IMR-90 (cell line): ENCODE results near the gene PIEZO2. TPM values are rescaled to one million over a fixed set of nuclear protein-coding genes. Genes with fewer than 3 reads are reported as not detected.
A peak's percentile ranks its signal among the peaks of the same experiment; 100 is the strongest.

Experiments
- ATAC-seq: fragments of 200-7000 bp; cut with Tn5 transposase; 2 replicates; pipeline ENCODE4 v1.9.1; 2020; ENCODE audit warnings: low read depth, mild to moderate bottlenecking, moderate library complexity
- BruUV-seq: library from RNA; stranded (reverse); fragments of 400-500 nt; replicated peaks from 2 replicates; lab custom pipeline; 2021; lab: Mats Ljungman, UMichigan
- CTCF ChIA-PET: fragments of 300-600 bp; formaldehyde crosslinking; extraction: SDS; loops from one replicate; lab custom pipeline; 2021; ENCODE audit warnings: antibody characterized with exemption; lab: Yijun Ruan, JAX
- POLR2A ChIA-PET: fragments of 300-600 bp; sonication (Branson Sonifier 250); formaldehyde crosslinking; loops from one replicate; lab custom pipeline; 2022; ENCODE audit warnings: antibody characterized with exemption; ENCODE audit not compliant: unreplicated experiment; lab: Charles Lee
- DNase-seq: peaks from one replicate; pipeline ENCODE4 v3.0.0; 2013
- H2AFZ ChIP-seq: replicated peaks from 2 replicates; pipeline ENCODE3; 2013; ENCODE audit warnings: low read length, mild to moderate bottlenecking; ENCODE audit not compliant: poor library complexity
- H2AK5ac ChIP-seq: 2 replicates; pipeline ENCODE4 v1.6.1; 2013; ENCODE audit warnings: low read depth, low read length, inconsistent platforms
- H2AK9ac ChIP-seq: replicated peaks from 2 replicates; pipeline ENCODE3; 2013; ENCODE audit warnings: mild to moderate bottlenecking, low read depth, low read length, moderate library complexity; ENCODE audit not compliant: poor library complexity
- H2BK120ac ChIP-seq: 2 replicates; pipeline ENCODE4 v1.6.1; 2013; ENCODE audit warnings: low read depth, low read length, inconsistent platforms
- H2BK15ac ChIP-seq: 3 replicates; pipeline ENCODE4 v1.6.1; 2013; ENCODE audit warnings: low read depth, low read length, inconsistent platforms
- H2BK20ac ChIP-seq: 2 replicates; pipeline ENCODE4 v1.6.1; 2013; ENCODE audit warnings: low read depth, mild to moderate bottlenecking, inconsistent platforms, low read length, moderate library complexity
- H2BK5ac ChIP-seq: 2 replicates; pipeline ENCODE4 v1.6.1; 2013; ENCODE audit warnings: mild to moderate bottlenecking, low read depth, low read length, inconsistent platforms; ENCODE audit not compliant: poor library complexity, severe bottlenecking
- H3K14ac ChIP-seq: replicated peaks from 2 replicates; pipeline ENCODE4 v1.6.1; 2013; ENCODE audit warnings: low read depth, low read length, inconsistent platforms
- H3K18ac ChIP-seq: 2 replicates; pipeline ENCODE4 v1.6.1; 2013; ENCODE audit warnings: low read depth, low read length, control low read depth
- H3K23ac ChIP-seq: 2 replicates; pipeline ENCODE4 v1.6.1; 2013; ENCODE audit warnings: low read depth, low read length, inconsistent platforms
- H3K27ac ChIP-seq: 2 replicates; pipeline ENCODE4 v1.5.1; 2013; ENCODE audit warnings: mild to moderate bottlenecking, control low read depth, low read length; ENCODE audit not compliant: insufficient read depth
- H3K27me3 ChIP-seq: 2 replicates; pipeline ENCODE4 v1.6.1; 2013; ENCODE audit warnings: low read length; ENCODE audit not compliant: control insufficient read depth, insufficient read depth
- H3K36me3 ChIP-seq: 2 replicates; pipeline ENCODE4 v1.6.1; 2013; ENCODE audit warnings: low read length, mixed read lengths; ENCODE audit not compliant: control insufficient read depth, insufficient read depth
- H3K4ac ChIP-seq: 2 replicates; pipeline ENCODE4 v1.6.1; 2013; ENCODE audit warnings: low read depth, low read length, inconsistent platforms
- H3K4me1 ChIP-seq: 2 replicates; pipeline ENCODE4 v1.6.1; 2013; ENCODE audit warnings: low read length, mixed read lengths; ENCODE audit not compliant: control insufficient read depth, insufficient read depth
- H3K4me2 ChIP-seq: 2 replicates; pipeline ENCODE4 v1.6.1; 2013; ENCODE audit warnings: low read depth, mild to moderate bottlenecking, control low read depth, low read length, moderate library complexity
- H3K4me3 ChIP-seq: 2 replicates; pipeline ENCODE4 v1.5.1; 2013; ENCODE audit warnings: low read depth, mild to moderate bottlenecking, control low read depth, low read length, moderate library complexity; ENCODE audit not compliant: insufficient read depth
- H3K56ac ChIP-seq: 2 replicates; pipeline ENCODE4 v1.6.1; 2013; ENCODE audit warnings: low read length, inconsistent platforms; ENCODE audit not compliant: insufficient read depth; ENCODE audit errors: extremely low read depth
- H3K79me1 ChIP-seq, 2 experiments: 2 replicates each; pipeline ENCODE4 v1.6.1; 2013; ENCODE audit warnings: low read length in 2 of 2, inconsistent platforms in 1 of 2, low read depth in 1 of 2
- H3K9ac ChIP-seq: 2 replicates; pipeline ENCODE4 v1.6.1; 2013; ENCODE audit warnings: low read depth, low read length, control low read depth
- H3K9me1 ChIP-seq: 2 replicates; pipeline ENCODE4 v1.6.1; 2013; ENCODE audit warnings: low read length, inconsistent platforms; ENCODE audit not compliant: insufficient read depth
- H3K9me3 ChIP-seq: 2 replicates; pipeline ENCODE4 v1.6.1; 2013; ENCODE audit warnings: low read length; ENCODE audit not compliant: control insufficient read depth, insufficient read depth
- H4K20me1 ChIP-seq: 2 replicates; pipeline ENCODE4 v1.6.1; 2013; ENCODE audit warnings: low read length, inconsistent platforms; ENCODE audit not compliant: insufficient read depth
- H4K5ac ChIP-seq: 2 replicates; pipeline ENCODE4 v1.6.1; 2013; ENCODE audit warnings: mild to moderate bottlenecking, low read depth, low read length, control low read depth
- H4K8ac ChIP-seq, 2 experiments: 2 replicates each; pipeline ENCODE4 v1.6.1; 2013; ENCODE audit warnings: low read depth in 2 of 2, low read length in 2 of 2, control low read depth in 1 of 2, inconsistent platforms in 1 of 2
- H4K91ac ChIP-seq: 2 replicates; pipeline ENCODE4 v1.6.1; 2013; ENCODE audit warnings: low read depth, low read length, inconsistent platforms; ENCODE audit not compliant: insufficient read depth
- CEBPB ChIP-seq: IDR thresholded peaks from 2 replicates; pipeline ENCODE4 v1.6.1; 2012; ENCODE audit warnings: low read depth, low read length, improper control_type of control experiment
- ELK1 ChIP-seq: fragments of 150-350 bp; IDR thresholded peaks from 2 replicates; pipeline ENCODE4 v1.6.1; 2016; ENCODE audit warnings: low read depth, mild to moderate bottlenecking, low read length, moderate library complexity, borderline replicate concordance
- FOS ChIP-seq: fragments of 150-350 bp; IDR thresholded peaks from 2 replicates; pipeline ENCODE4 v1.6.1; 2016; ENCODE audit warnings: low read depth, low read length
- MAZ ChIP-seq: IDR thresholded peaks from 2 replicates; pipeline ENCODE4 v1.6.1; 2012; ENCODE audit warnings: low read depth, mild to moderate bottlenecking, low read length, improper control_type of control experiment, moderate library complexity, borderline replicate concordance
- MXI1 ChIP-seq: IDR thresholded peaks from 2 replicates; pipeline ENCODE4 v1.6.1; 2012; ENCODE audit warnings: low read depth, mild to moderate bottlenecking, low read length, moderate library complexity, borderline replicate concordance
- RAD21 ChIP-seq: IDR thresholded peaks from 2 replicates; pipeline ENCODE4 v1.6.1; 2012; ENCODE audit warnings: low read length, improper control_type of control experiment
- RCOR1 ChIP-seq: IDR thresholded peaks from 2 replicates; pipeline ENCODE4 v1.6.1; 2012; ENCODE audit warnings: mild to moderate bottlenecking, low read length, improper control_type of control experiment; ENCODE audit not compliant: insufficient replicate concordance
- WGBS, 2 experiments: methylation state at CpG; one replicate each; pipeline versions ENCODE4 v1.1.5 to v1.1.7; 2013; ENCODE audit warnings: missing lambda C conversion rate in 2 of 2; ENCODE audit not compliant: insufficient read length in 1 of 2; ENCODE audit errors: extremely low coverage in 2 of 2; 5-methylcytosine and 5-hydroxymethylcytosine counted together
- dilution Hi-C: fragments of 300-500 bp; cut with HindIII; formaldehyde crosslinking; loops from one replicate; pipeline ENCODE4 v1.14.3; 2018; ENCODE audit warnings: low sequenced_read_pairs; ENCODE audit not compliant: unreplicated experiment
- in situ Hi-C: fragments of 300-500 bp; cut with MboI; formaldehyde crosslinking; loops from 3 replicates; pipeline ENCODE4 v1.14.3; 2019; ENCODE audit warnings: low sequenced_read_pairs, inconsistent platforms, mixed read lengths
- intact Hi-C: fragments of 100-400 bp; cut with micrococcal nuclease; formaldehyde crosslinking; loops from 2 replicates; pipeline ENCODE4 v1.10.0; 2022
- polyA plus RNA-seq, 3 experiments: library from polyadenylated mRNA; depleted of rRNA; stranded (reverse); fragments of >200 nt; gene quantifications; 2 replicates each; pipeline ENCODE4 v1.2.3, GENCODE V29; 2012; ENCODE audit warnings: low replicate concordance in 1 of 3
- total RNA-seq: library from RNA; depleted of rRNA; stranded (reverse); fragments of >200 nt; gene quantifications from 2 replicates; pipeline ENCODE4 v1.2.3, GENCODE V29; 2012

The PIEZO2 gene
- total and polyA plus RNA-seq, 2 of the 4 experiments (the other 2 are of a cell fraction), result 2.4 to 4.1 TPM

GRCh38 chr18:11150271-11150615 is 874 bp upstream of the PIEZO2 start:
- Histone ChIP-seq H3K4ac (0 out of 2 replicates have a peak overlapping the region, but pooled peaks have one; percentile 16), H3K9me1 (peaks cover 3% of the 10 kb centered on the region; the same call in 1 of the 2 replicates), H3K23ac (no peak overlapping the region), H4K5ac (no peak overlapping the region), H3K79me1 (peaks cover 0 to 29% of the 10 kb centered on the region in 2 experiments; a peak in 2 of 4 replicates), H2BK20ac (no peak overlapping the region; the same call in 1 of the 2 replicates), H3K9me3 (no peaks in the 10 kb centered on the region), H2BK15ac (no peak overlapping the region), H3K4me3 (no peak overlapping the region), H3K9ac (no peak overlapping the region), H3K36me3 (peaks cover 2% of the 10 kb centered on the region; the same call in 1 of the 2 replicates), H3K27me3 (peaks cover 12% of the 10 kb centered on the region), H3K14ac (no peak overlapping the region), H3K4me1 (peaks cover 5% of the 10 kb centered on the region; the same call in 1 of the 2 replicates), H4K91ac (no peak overlapping the region), H3K56ac (no peak overlapping the region), H3K18ac (no peak overlapping the region), H3K27ac (no peak overlapping the region), H2AK9ac (no peak overlapping the region), H2BK5ac (no peak overlapping the region), H2AFZ (no peak overlapping the region), H3K4me2 (no peak overlapping the region), H2BK120ac (no peak overlapping the region), H4K8ac (no peak overlapping the region; a peak in 1 of 4 replicates), H4K20me1 (peaks cover 4% of the 10 kb centered on the region; the same call in 1 of the 2 replicates), H2AK5ac (no peak overlapping the region; the same call in 1 of the 2 replicates)
- dilution Hi-C loops, result no loop called here
- 88% methylated on average over 3 of the region's 5 CpGs; no CpG with 5 or more reads in 1 of the 2 experiments for WGBS, 2 experiments
- in situ Hi-C loops, result loop anchor here (5.0 kb wide), 2 partner anchors 298 to 588 kb away; no protein-coding TSS in a partner anchor
- no TSS peak for BruUV-seq
- DNase-seq (no peak), ATAC-seq (no peak)
- ChIA-PET POLR2A (interaction anchor here (0.6 to 0.7 kb wide), 2 partner anchors 298 to 300 kb away, joined by 3 to 4 read pairs; no protein-coding TSS in a partner anchor), CTCF (interaction anchor here (0.6 to 1.3 kb wide), 3 partner anchors 8 to 246 kb away, joined by 3 to 7 read pairs (median 3); no protein-coding TSS in a partner anchor)
- intact Hi-C loops, result loop anchor here (10.0 kb wide), 1 partner anchor 365 kb away; no protein-coding TSS in a partner anchor
- no peak for TF ChIP-seq FOS
- TF ChIP-seq ELK1, result no peak
- TF ChIP-seq CEBPB, result no peak
- no peak for TF ChIP-seq RCOR1
- no peak for TF ChIP-seq MXI1
- no peak for TF ChIP-seq MAZ
- no peak for TF ChIP-seq RAD21
